HEK293 (cell line): ENCODE measurements around the gene NR2F1-AS1.
A peak's percentile ranks its signal among the peaks of the same experiment; 100 is the strongest.

ENCODE experiments used
- GLI4 ChIP-seq: fragments of 450-650 bp; formaldehyde crosslinking; IDR thresholded peaks from 2 replicates; pipeline ENCODE4 v1.5.1; 2016; ENCODE audit warnings: missing biosample characterization, missing genetic modification characterization
- GLIS2 ChIP-seq: fragments of 450-650 bp; formaldehyde crosslinking; IDR thresholded peaks from 2 replicates; pipeline ENCODE4 v1.5.1; 2016; ENCODE audit warnings: missing biosample characterization, missing genetic modification characterization
- KLF7 ChIP-seq: fragments of 450-650 bp; formaldehyde crosslinking; IDR thresholded peaks from 2 replicates; pipeline ENCODE4 v1.5.1; 2016; ENCODE audit warnings: missing biosample characterization, missing genetic modification characterization, borderline replicate concordance
- PBX3 ChIP-seq: sonication (generic); formaldehyde crosslinking; IDR thresholded peaks from 2 replicates; pipeline ENCODE4 v1.8.1; 2022; ENCODE audit warnings: mild to moderate bottlenecking, moderate library complexity, missing genetic modification reagents
- PRDM10 ChIP-seq: fragments of 450-650 bp; formaldehyde crosslinking; IDR thresholded peaks from 2 replicates; pipeline ENCODE4 v1.5.1; 2016; ENCODE audit warnings: missing biosample characterization, missing genetic modification characterization
- SP7 ChIP-seq: fragments of 450-650 bp; formaldehyde crosslinking; IDR thresholded peaks from 2 replicates; pipeline ENCODE4 v1.5.1; 2016; ENCODE audit warnings: missing biosample characterization, missing genetic modification characterization
- ZNF223 ChIP-seq: fragments of 450-650 bp; formaldehyde crosslinking; IDR thresholded peaks from 2 replicates; pipeline ENCODE4 v1.5.1; 2016; ENCODE audit warnings: missing biosample characterization, missing genetic modification characterization
- ZNF274 ChIP-seq, 2 experiments: fragments of 200-500 bp in 1 of 2; fragments of 450-650 bp in 1 of 2; sonication (Bioruptor generic) in 1 of 2; formaldehyde crosslinking in 1 of 2; IDR thresholded peaks; 2 replicates each; pipeline versions ENCODE4 v1.5.1 to v1.6.1; 2014 to 2016; ENCODE audit warnings: borderline replicate concordance in 1 of 2, inconsistent platforms in 1 of 2, low read length in 1 of 2, missing biosample characterization in 1 of 2, missing genetic modification characterization in 1 of 2
- ZNF280C ChIP-seq: fragments of 450-650 bp; formaldehyde crosslinking; IDR thresholded peaks from 2 replicates; pipeline ENCODE4 v1.5.1; 2016; ENCODE audit warnings: missing biosample characterization, missing genetic modification characterization
- ZNF426 ChIP-seq: fragments of 450-650 bp; formaldehyde crosslinking; IDR thresholded peaks from 2 replicates; pipeline ENCODE4 v1.5.1; 2017; ENCODE audit warnings: missing biosample characterization, missing genetic modification characterization, mild to moderate bottlenecking, inconsistent platforms, moderate library complexity
- ZNF48 ChIP-seq: fragments of 450-650 bp; formaldehyde crosslinking; IDR thresholded peaks from 2 replicates; pipeline ENCODE4 v1.5.1; 2016; ENCODE audit warnings: missing biosample characterization, missing genetic modification characterization
- ZNF548 ChIP-seq: fragments of 450-650 bp; formaldehyde crosslinking; IDR thresholded peaks from 2 replicates; pipeline ENCODE4 v1.5.1; 2016; ENCODE audit warnings: missing biosample characterization, missing genetic modification characterization
- ZNF600 ChIP-seq: fragments of 450-650 bp; formaldehyde crosslinking; IDR thresholded peaks from 2 replicates; pipeline ENCODE4 v1.5.1; 2016; ENCODE audit warnings: missing biosample characterization, missing genetic modification characterization
- ZNF626 ChIP-seq: fragments of 450-650 bp; sonication (Bioruptor Pico); formaldehyde crosslinking; IDR thresholded peaks from 2 replicates; pipeline ENCODE4 v1.5.1; 2018; ENCODE audit warnings: missing biosample characterization, missing genetic modification characterization, inconsistent platforms
- ZNF654 ChIP-seq: fragments of 450-650 bp; formaldehyde crosslinking; IDR thresholded peaks from 2 replicates; pipeline ENCODE4 v1.5.1; 2016; ENCODE audit warnings: low read depth, missing biosample characterization, missing genetic modification characterization
- ZNF704 ChIP-seq: fragments of 450-650 bp; formaldehyde crosslinking; IDR thresholded peaks from 2 replicates; pipeline ENCODE4 v1.5.1; 2016; ENCODE audit warnings: missing biosample characterization, missing genetic modification characterization
- ZNF768 ChIP-seq: fragments of 450-650 bp; formaldehyde crosslinking; IDR thresholded peaks from 2 replicates; pipeline ENCODE4 v1.5.1; 2018; ENCODE audit warnings: missing biosample characterization, mild to moderate bottlenecking, missing genetic modification characterization
- ZNF785 ChIP-seq: fragments of 450-650 bp; formaldehyde crosslinking; IDR thresholded peaks from 2 replicates; pipeline ENCODE4 v1.5.1; 2016; ENCODE audit warnings: missing biosample characterization, missing genetic modification characterization
- ZNF837 ChIP-seq: fragments of 450-650 bp; formaldehyde crosslinking; IDR thresholded peaks from 2 replicates; pipeline ENCODE4 v1.5.1; 2016; ENCODE audit warnings: missing biosample characterization, missing genetic modification characterization
- ZSCAN23 ChIP-seq: fragments of 450-650 bp; formaldehyde crosslinking; IDR thresholded peaks from 2 replicates; pipeline ENCODE4 v1.5.1; 2016; ENCODE audit warnings: missing biosample characterization, missing genetic modification characterization
- TF ChIP-seq, protein P1 (sequence below): fragments of 450-650 bp; formaldehyde crosslinking; IDR thresholded peaks from 2 replicates; pipeline ENCODE4 v1.5.1; 2016; ENCODE audit warnings: missing biosample characterization, missing genetic modification characterization

Gene NR2F1-AS1

GRCh38 chr5:93580927-93581445 lies at the start of gene NR2F1-AS1 (continued):
- no peak for TF ChIP-seq ZNF274 (IDR thresholded peaks at IDR 0.05; ENCODE audit: low read length)
- TF ChIP-seq ZNF274 (tag by site-specific recombination; IDR thresholded peaks at IDR 0.05; ENCODE audit: borderline replicate concordance) = no peak
- TF ChIP-seq ZNF626 (tag by site-specific recombination) = no peak
- TF ChIP-seq ZNF48 (tag by site-specific recombination) = no peak
- TF ChIP-seq KLF7 (tag by site-specific recombination) = no peak
- no peak for TF ChIP-seq PBX3 (CRISPR knock-in tag)
- no peak for TF ChIP-seq ZNF704 (tag by site-specific recombination)
- no peak for TF ChIP-seq ZSCAN23 (tag by site-specific recombination)
- peak; percentile 48; the same call in 1 of the 2 replicates for TF ChIP-seq GLIS2 (tag by site-specific recombination)
- no peak for TF ChIP-seq ZNF426
- TF ChIP-seq ZNF785 (tag by site-specific recombination) = no peak
- no peak for TF ChIP-seq ZNF548 (tag by site-specific recombination)
- no peak for TF ChIP-seq ZNF768 (tag by site-specific recombination)
- TF ChIP-seq ZNF837 = no peak
- no peak for TF ChIP-seq GLI4
- 0 out of 2 replicates have a peak, but pooled peaks have one; percentile 7 for TF ChIP-seq SP7 (tag by site-specific recombination)
- TF ChIP-seq, protein P1, sequence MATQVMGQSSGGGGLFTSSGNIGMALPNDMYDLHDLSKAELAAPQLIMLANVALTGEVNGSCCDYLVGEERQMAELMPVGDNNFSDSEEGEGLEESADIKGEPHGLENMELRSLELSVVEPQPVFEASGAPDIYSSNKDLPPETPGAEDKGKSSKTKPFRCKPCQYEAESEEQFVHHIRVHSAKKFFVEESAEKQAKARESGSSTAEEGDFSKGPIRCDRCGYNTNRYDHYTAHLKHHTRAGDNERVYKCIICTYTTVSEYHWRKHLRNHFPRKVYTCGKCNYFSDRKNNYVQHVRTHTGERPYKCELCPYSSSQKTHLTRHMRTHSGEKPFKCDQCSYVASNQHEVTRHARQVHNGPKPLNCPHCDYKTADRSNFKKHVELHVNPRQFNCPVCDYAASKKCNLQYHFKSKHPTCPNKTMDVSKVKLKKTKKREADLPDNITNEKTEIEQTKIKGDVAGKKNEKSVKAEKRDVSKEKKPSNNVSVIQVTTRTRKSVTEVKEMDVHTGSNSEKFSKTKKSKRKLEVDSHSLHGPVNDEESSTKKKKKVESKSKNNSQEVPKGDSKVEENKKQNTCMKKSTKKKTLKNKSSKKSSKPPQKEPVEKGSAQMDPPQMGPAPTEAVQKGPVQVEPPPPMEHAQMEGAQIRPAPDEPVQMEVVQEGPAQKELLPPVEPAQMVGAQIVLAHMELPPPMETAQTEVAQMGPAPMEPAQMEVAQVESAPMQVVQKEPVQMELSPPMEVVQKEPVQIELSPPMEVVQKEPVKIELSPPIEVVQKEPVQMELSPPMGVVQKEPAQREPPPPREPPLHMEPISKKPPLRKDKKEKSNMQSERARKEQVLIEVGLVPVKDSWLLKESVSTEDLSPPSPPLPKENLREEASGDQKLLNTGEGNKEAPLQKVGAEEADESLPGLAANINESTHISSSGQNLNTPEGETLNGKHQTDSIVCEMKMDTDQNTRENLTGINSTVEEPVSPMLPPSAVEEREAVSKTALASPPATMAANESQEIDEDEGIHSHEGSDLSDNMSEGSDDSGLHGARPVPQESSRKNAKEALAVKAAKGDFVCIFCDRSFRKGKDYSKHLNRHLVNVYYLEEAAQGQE = no peak
- no peak for TF ChIP-seq ZNF223
- TF ChIP-seq ZNF280C (tag by site-specific recombination) = no peak
- TF ChIP-seq PRDM10 = peak; percentile 10; the same call in 1 of the 2 replicates
- TF ChIP-seq ZNF654 = no peak
- TF ChIP-seq ZNF600 (tag by site-specific recombination) = no peak
